ENCODE measurements around the gene NFIA.

Gene NFIA

DNA sequence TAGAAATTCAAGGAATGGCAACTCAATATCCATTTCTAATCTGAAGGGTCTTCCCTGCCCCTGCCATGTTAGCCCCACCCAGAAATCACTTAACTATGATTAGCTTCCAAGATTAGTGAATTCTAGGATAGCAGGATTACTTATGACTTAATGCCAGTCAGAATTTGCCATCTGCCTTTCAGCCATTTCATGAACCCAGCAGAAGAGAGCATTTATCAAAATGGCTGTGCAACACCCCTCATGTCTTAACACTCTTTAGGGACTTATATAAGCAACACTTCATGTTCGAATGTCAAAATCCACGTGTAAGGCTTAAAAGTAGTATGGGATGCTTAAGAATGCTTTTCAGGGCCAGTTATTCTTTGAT, 288.5 kb downstream of the NFIA start:
- no peak for DNase-seq (ENCODE audit: low read depth)

- no peak for DNase-seq (ENCODE audit: low read depth)
Measured at GRCh38 chr1:61372944-61373343, 290.6 kb downstream of the NFIA start.

DNA sequence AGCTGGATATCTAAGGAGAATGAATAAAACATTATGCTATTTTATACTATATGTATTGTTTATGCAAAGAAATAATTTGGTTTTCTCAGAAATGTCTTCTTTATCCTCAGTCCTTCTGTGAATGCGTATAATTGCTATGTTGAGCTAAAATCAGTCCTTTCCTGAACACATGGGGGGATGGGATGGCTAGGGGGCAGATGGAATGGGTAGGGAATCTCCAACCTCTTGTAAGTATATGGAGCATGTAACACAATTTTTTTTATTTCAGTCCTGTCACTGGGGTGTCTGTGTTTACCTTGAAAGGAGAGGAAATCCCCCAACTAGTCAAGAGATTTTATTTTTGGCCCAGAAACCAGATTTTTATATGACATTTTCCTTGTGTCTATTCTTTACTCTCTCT, 291.8 kb downstream of the NFIA start:
- DNase-seq (ENCODE audit: low read depth): no peak

DNA sequence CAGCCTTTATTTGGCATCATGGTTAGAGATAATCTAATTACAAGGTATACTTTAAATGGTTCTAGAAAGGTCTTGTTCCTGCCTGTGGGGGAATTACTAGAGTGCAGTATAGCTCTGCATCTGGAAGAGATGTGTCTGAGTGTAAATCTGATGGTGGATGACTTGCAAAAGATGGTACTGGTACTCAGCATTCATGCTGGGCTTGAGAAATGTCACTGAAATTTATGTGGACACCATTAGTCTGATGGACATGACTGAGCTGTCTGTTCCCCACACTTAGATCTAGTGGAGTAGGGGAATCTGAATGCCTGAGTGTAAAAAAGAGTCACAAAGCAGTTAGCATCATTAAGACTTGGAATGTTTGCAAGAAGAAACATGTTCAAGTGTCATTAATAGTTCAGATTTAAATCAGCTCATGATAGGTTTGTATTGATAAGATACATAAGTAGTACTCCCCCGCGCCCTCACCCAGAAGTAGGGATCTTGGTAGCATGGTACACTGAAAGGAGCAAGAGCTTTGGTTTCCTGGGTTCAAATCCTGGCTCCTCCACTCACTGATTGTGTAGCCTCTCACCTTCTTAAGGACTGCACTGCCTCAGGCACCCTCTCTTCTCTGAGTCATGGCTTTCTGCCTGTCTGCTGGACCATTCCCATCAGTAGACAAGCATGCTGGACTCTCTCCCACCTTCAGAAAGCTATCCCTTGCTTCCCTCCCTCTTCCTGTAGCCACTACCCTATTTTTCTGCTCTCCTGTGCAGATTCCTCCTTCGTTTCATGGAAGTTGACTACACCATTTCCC, 292.9 kb downstream of the NFIA start:
- no peak for DNase-seq (ENCODE audit: low read depth)

GRCh38 chr1:61376151-61376550, 293.8 kb downstream of the NFIA start:
- DNase-seq (ENCODE audit: low read depth): no peak

GRCh38 chr1:61377242-61377958, 295.0 kb downstream of the NFIA start:
- DNase-seq (ENCODE audit: low read depth): no peak

GRCh38 chr1:61378494-61379180, 296.3 kb downstream of the NFIA start:
- DNase-seq (ENCODE audit: low read depth): no peak

DNA sequence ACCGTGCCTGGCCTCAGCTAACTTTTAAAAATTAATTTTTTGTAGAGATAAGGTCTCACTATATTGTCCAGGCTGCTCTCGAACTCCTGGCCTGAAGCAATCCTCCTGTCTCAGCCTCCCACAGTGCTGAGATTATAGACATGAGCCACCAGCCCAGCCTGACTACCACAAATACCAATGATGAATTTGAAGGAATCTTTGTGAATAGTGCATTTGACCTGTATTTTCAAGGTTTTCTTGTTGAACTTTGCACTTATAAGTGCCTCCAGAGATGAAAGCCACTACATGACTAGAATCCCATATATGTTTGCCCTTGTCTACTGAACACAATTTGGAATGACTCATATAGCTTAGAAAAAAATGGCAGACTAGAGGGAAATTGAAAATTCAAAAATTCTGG, 297.3 kb downstream of the NFIA start:
- DNase-seq (ENCODE audit: low read depth): no peak

DNA sequence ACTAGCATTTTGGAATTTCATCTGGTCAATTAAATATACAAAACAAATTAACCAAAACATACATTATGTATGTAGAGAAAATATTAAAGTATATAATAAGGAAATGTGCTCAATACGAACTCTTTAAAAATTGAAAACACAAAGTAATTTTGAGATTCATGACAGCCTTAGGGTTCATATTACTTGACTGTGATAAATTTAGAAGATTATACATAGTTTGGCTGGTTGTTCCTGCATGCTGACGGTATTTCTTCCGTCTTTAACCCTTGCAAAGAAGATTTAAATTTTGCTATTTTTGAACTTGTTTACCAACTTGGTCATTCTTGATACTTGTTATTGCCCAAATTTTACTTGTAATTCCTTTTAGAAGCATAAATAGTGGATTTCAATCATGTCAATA, 298.2 kb downstream of the NFIA start:
- no peak for DNase-seq (ENCODE audit: low read depth)

DNA sequence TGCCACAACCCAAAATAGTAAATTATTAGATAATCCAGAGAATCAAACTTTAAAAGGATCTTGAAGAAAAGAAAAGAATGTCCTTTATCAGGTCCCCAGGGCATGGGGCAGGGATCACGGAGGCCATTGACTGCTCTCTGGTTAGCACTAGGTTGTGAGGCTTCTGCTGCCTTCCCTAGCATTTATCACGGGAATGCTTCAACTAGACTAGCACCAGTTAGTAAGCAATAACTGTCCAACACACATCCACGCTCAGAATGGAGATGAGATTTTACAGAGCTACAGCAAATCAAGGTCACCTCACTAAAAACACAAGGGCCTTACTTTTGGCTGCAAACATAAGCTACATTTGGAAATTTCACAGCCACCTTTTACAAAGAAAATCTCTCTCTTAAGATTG, 304.0 kb downstream of the NFIA start:
- DNase-seq (ENCODE audit: low read depth): no peak

GRCh38 chr1:61386770-61387169, 304.4 kb downstream of the NFIA start:
- DNase-seq (ENCODE audit: low read depth): no peak

DNA sequence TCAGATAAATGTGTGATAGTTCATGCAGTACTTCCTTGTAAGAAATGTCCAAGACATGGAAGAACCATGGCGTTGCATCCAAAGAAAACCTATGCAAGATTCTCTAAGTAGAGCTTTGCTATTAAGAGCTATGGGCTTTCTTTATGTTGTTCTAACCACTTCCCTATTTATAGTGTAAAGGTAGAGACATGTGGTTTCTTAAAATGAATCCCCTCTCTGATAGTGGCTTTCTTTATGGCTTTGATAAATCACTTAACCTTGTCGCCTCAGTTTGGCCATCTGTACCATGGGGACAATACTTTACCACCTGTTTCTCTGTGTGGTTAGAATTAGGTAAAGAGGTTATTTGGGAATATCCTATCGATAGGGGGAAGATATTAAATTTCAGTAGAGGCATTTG, 305.5 kb downstream of the NFIA start:
- no peak for DNase-seq (ENCODE audit: low read depth)

DNA sequence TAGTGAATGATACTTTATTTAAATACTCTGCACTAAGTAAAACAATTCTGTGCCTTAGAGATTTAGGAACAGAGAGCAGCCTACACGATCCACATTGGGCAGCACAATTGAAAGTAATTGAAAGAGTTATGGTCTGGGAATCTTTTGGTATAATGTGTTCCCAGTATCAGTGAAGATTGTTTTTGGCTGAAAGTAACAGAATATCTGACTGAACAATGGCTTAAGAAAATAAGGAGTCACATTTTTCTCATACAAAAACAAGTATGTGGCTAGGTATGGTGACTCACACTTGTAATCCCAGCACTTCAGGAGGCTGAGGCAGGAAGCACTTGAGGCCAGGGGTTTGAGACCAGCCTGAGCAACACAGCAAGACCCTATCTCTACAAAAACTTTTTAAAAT, 306.2 kb downstream of the NFIA start:
- peak; percentile 7 for DNase-seq (ENCODE audit: low read depth)

GRCh38 chr1:61389194-61389925, 307.0 kb downstream of the NFIA start:
- no peak for DNase-seq (ENCODE audit: low read depth)

GRCh38 chr1:61389926-61390845, 307.8 kb downstream of the NFIA start:
- no peak for DNase-seq (ENCODE audit: low read depth)

DNA sequence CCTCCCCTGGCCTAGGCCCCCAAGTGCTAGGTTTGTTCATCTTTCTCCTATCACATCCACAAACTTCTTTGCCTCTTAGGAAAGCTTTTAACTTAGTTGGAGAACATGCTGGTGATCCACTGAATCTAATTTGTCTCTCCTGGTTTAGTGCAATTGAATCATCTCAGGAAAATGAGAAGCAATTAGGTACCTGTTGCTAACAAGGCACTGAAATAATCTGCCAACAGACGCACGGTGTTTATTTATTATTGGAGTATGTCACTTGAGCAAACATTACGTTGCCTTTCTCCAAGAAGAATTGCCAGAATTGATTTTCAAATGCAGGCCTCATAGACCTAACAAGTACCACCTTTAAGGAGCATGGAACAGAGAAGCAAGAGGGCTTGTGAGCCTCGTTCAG, 309.4 kb downstream of the NFIA start:
- DNase-seq (ENCODE audit: low read depth): no peak

GRCh38 chr1:61392409-61393242, 310.3 kb downstream of the NFIA start:
- no peak for DNase-seq (ENCODE audit: low read depth)

DNA sequence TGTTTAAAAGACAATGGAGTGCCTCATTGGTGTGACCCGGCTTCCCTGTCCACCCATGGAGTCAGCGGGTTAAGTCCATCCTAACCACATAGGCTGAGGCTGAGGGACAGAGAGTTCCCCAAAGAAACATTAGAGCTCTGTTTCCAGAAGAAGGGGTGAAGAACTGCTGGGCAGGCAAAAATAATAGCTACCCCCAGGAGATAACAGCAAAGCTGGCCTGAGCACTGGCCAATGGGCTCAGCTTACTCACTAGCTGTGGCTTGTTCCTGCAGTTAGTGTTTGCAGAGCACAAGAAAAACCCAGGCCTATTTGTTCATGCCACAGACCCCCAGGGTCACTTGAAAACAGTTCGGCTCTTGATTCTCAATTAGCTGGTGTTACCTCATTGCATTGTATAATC, 311.2 kb downstream of the NFIA start:
- DNase-seq (ENCODE audit: low read depth): no peak

DNA sequence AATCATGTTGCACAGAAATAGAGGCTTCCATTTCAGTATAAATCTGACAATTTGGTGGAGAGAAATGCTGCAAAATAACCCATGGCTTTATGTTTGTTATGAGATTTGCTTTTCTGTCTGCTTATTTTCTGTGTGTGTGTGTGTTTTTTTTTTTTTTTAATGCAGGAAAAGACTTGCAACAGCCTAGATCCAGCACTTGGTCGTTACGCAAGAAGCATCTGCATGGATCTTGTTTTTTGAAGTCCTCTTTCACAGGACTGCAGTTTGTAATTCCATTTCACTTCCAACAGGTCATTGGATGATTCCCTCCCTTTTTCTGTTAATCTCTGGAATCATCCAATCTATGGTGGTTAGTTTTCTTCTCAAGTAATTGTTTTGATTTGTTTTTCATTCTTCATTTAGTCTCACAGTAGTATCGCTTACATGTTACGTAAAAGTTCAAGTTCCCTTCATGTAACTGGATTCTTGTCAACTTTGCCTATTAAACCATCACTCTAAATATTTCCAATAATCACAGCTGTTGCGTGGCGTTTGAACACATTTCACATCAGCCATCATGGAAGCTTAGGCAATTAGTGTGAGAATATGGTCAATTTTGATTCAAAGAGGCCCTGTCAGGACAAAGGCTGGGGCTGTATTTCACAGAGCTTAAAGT, 312.9 kb downstream of the NFIA start:
- no peak for DNase-seq (ENCODE audit: low read depth)

GRCh38 chr1:61397495-61397894, 315.1 kb downstream of the NFIA start:
- no peak for DNase-seq (ENCODE audit: low read depth)

All from GM04503 (cell line).